Peyer's patch (tissue), 4 donors: ENCODE measurements around the gene FER.

Experiments used
- POLR2A ChIP-seq, 2 donors: fragments of 450-650 bp; IDR thresholded peaks; one replicate each; pipeline ENCODE4 v1.5.1; 2017; ENCODE audit warnings: antibody characterized with exemption in 2 of 2, mild to moderate bottlenecking in 2 of 2, moderate library complexity in 2 of 2
- TF ChIP-seq, protein P1 (sequence below), 6 experiments: fragments of 450-650 bp in 4 of 6; fragments of 200-600 bp in 2 of 6; sonication (generic) in 1 of 6; IDR thresholded peaks; one replicate each; pipeline ENCODE4 v1.5.1; 2017 to 2019; ENCODE audit warnings: antibody characterized with exemption in 6 of 6, mild to moderate bottlenecking in 3 of 6, moderate library complexity in 1 of 6

- TF ChIP-seq, protein P1, sequence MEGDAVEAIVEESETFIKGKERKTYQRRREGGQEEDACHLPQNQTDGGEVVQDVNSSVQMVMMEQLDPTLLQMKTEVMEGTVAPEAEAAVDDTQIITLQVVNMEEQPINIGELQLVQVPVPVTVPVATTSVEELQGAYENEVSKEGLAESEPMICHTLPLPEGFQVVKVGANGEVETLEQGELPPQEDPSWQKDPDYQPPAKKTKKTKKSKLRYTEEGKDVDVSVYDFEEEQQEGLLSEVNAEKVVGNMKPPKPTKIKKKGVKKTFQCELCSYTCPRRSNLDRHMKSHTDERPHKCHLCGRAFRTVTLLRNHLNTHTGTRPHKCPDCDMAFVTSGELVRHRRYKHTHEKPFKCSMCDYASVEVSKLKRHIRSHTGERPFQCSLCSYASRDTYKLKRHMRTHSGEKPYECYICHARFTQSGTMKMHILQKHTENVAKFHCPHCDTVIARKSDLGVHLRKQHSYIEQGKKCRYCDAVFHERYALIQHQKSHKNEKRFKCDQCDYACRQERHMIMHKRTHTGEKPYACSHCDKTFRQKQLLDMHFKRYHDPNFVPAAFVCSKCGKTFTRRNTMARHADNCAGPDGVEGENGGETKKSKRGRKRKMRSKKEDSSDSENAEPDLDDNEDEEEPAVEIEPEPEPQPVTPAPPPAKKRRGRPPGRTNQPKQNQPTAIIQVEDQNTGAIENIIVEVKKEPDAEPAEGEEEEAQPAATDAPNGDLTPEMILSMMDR (IDR thresholded peaks at IDR 0.05): no peak
- TF ChIP-seq POLR2A (IDR thresholded peaks at IDR 0.05): no peak
Measured at GRCh38 chr5:109177227-109177626, 429.5 kb downstream of the FER start.
